Measurements from ENCODE around the gene LETMD1.

DNA sequence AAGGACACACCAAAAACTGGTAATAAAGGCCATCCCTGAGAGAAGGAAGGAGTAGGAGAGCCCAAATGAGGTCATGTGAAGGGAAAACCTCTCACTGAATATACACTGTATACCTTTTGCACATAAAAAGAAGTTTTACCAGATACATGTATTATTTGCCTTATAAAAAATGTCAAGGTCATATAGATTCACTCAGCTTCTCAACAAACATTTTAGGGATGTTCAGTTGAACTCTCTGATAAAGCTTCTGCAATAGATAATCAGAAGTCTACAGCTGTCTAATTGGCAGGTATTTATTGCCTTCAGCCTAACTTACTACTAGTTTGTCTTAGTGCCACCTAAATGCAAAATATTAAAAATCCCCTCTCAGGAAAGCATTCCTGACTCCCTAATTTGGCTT is 30.7 kb upstream of the LETMD1 start:
- TF ChIP-seq CTCF (IDR thresholded peaks at IDR 0.05) (no peak), JUND (IDR thresholded peaks at IDR 0.05) (no peak)
